Measurements from ENCODE around the gene R3HCC1L. TPM values are rescaled to one million over a fixed set of nuclear protein-coding genes. Genes with fewer than 3 reads are reported as not detected.

The R3HCC1L gene
- total RNA-seq, 1 experiment from 2014 or later, result 15.9 TPM

DNA sequence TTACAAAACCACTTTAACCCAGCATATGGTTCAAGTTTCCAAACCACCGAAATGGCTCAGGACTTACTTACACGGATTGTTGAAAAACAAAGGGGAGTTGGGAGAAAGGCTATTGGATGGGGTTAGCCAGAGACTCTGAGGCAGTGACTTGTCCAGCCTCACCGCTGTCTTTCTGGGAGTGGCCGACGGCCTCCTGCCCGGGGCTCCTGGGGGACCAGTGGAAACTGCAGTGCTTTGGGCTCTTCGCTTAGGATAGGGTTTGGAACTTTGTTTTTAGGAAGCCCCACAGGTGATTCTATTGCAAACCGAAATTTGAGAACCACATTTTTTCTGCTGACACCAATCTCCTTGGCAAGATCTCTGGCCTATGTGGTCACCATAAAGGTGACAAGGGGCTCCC, 38.1 kb upstream of the R3HCC1L start:
- DNase-seq (ENCODE audit: low read depth, low spot score) (no peak), ATAC-seq (no peak)
- Histone ChIP-seq H3K4me1 (ENCODE audit: control insufficient read depth, insufficient read depth, low read length) (no peaks in the 10 kb centered on the region), H3K27ac (ENCODE audit: low read length) (no peak overlapping the region), H3K4me3 (ENCODE audit: low read depth in 2 of 2, low read length in 2 of 2) (no peak overlapping the region), H3K36me3 (ENCODE audit: control insufficient read depth, insufficient read depth, low read length) (no peaks in the 10 kb centered on the region), H3K27me3 (ENCODE audit: control insufficient read depth, insufficient read depth, low read length) (peaks cover 35% of the 10 kb centered on the region), H3K9me3 (ENCODE audit: control insufficient read depth, insufficient read depth, low read depth, low read length) (no peaks in the 10 kb centered on the region)
- ChIA-PET POLR2A (no interaction called here), CTCF (no interaction called here)
- intact Hi-C loops (cut with micrococcal nuclease; ENCODE audit: unreplicated experiment), result no loop called here
- in situ Hi-C loops (cut with HindIII; ENCODE audit: low pct_unique_long_range_greater_than_20kb, low sequenced_read_pairs), result no loop called here
- BruUV-seq (replicated peaks), result no TSS peak
- TF ChIP-seq, protein P1, sequence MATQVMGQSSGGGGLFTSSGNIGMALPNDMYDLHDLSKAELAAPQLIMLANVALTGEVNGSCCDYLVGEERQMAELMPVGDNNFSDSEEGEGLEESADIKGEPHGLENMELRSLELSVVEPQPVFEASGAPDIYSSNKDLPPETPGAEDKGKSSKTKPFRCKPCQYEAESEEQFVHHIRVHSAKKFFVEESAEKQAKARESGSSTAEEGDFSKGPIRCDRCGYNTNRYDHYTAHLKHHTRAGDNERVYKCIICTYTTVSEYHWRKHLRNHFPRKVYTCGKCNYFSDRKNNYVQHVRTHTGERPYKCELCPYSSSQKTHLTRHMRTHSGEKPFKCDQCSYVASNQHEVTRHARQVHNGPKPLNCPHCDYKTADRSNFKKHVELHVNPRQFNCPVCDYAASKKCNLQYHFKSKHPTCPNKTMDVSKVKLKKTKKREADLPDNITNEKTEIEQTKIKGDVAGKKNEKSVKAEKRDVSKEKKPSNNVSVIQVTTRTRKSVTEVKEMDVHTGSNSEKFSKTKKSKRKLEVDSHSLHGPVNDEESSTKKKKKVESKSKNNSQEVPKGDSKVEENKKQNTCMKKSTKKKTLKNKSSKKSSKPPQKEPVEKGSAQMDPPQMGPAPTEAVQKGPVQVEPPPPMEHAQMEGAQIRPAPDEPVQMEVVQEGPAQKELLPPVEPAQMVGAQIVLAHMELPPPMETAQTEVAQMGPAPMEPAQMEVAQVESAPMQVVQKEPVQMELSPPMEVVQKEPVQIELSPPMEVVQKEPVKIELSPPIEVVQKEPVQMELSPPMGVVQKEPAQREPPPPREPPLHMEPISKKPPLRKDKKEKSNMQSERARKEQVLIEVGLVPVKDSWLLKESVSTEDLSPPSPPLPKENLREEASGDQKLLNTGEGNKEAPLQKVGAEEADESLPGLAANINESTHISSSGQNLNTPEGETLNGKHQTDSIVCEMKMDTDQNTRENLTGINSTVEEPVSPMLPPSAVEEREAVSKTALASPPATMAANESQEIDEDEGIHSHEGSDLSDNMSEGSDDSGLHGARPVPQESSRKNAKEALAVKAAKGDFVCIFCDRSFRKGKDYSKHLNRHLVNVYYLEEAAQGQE (IDR thresholded peaks at IDR 0.05; ENCODE audit: insufficient read depth in 1 of 2, low read depth in 2 of 2, low read length in 1 of 2), result no peak
- TF ChIP-seq, protein P2, sequence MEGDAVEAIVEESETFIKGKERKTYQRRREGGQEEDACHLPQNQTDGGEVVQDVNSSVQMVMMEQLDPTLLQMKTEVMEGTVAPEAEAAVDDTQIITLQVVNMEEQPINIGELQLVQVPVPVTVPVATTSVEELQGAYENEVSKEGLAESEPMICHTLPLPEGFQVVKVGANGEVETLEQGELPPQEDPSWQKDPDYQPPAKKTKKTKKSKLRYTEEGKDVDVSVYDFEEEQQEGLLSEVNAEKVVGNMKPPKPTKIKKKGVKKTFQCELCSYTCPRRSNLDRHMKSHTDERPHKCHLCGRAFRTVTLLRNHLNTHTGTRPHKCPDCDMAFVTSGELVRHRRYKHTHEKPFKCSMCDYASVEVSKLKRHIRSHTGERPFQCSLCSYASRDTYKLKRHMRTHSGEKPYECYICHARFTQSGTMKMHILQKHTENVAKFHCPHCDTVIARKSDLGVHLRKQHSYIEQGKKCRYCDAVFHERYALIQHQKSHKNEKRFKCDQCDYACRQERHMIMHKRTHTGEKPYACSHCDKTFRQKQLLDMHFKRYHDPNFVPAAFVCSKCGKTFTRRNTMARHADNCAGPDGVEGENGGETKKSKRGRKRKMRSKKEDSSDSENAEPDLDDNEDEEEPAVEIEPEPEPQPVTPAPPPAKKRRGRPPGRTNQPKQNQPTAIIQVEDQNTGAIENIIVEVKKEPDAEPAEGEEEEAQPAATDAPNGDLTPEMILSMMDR (IDR thresholded peaks at IDR 0.05), result no peak

DNA sequence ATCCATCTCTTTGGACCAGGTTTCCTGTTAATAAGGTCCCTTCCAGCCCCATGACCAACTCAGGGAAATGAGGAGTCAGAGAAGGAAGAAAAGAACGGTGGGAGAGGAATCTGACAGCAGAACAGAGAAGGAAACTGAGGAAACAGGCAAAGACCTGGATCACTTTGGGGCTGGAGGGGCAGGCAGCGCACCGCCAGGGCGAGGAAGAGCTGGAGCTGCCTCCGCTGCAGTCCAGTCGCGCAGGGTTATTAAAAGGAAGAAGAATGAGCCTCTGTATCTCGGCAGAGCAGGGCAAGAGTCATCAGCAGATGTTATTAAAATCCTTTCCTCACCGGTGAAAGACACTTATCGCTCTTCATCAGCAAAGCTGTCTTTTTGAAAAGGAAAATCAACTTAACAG, 37.7 kb upstream of the R3HCC1L start:
- H3K9me3 ChIP-seq (ENCODE audit: control insufficient read depth, insufficient read depth, low read depth, low read length), result no peaks in the 10 kb centered on the region
- no peaks in the 10 kb centered on the region for H3K4me1 ChIP-seq (ENCODE audit: control insufficient read depth, insufficient read depth, low read length)
- DNase-seq (ENCODE audit: low read depth, low spot score), result no peak
- CTCF ChIA-PET, result no interaction called here
- no peaks in the 10 kb centered on the region for H3K36me3 ChIP-seq (ENCODE audit: control insufficient read depth, insufficient read depth, low read length)
- ATAC-seq, result no peak
- no peak overlapping the region for H3K27ac ChIP-seq (ENCODE audit: low read length)
- in situ Hi-C loops (cut with HindIII; ENCODE audit: low pct_unique_long_range_greater_than_20kb, low sequenced_read_pairs) (no loop called here), intact Hi-C loops (cut with micrococcal nuclease; ENCODE audit: unreplicated experiment) (no loop called here)
- H3K4me3 ChIP-seq (ENCODE audit: low read depth in 2 of 2, low read length in 2 of 2), result no peak overlapping the region
- POLR2A ChIA-PET, result no interaction called here
- TF ChIP-seq POLR2AphosphoS5 (IDR thresholded peaks at IDR 0.05; ENCODE audit: low read depth, low read length), result no peak
- TF ChIP-seq SIN3A (IDR thresholded peaks at IDR 0.05; ENCODE audit: borderline replicate concordance, insufficient read depth, low read depth, low read length), result no peak
- TF ChIP-seq, protein P1 (IDR thresholded peaks at IDR 0.05; ENCODE audit: insufficient read depth in 1 of 2, low read depth in 2 of 2, low read length in 1 of 2), result no peak
- TF ChIP-seq, protein P2 (IDR thresholded peaks at IDR 0.05), result no peak
- TF ChIP-seq TCF7L2 (IDR thresholded peaks at IDR 0.05; ENCODE audit: low read depth, low read length), result no peak
- H3K27me3 ChIP-seq (ENCODE audit: control insufficient read depth, insufficient read depth, low read length), result peaks cover 37% of the 10 kb centered on the region
- no TSS peak for BruUV-seq (replicated peaks)

Measured in Panc1 (cell line).